HL-60 (cell line): Measurements from ENCODE around the gene USP53.
"Not testable (repeated sequence)": the region's sequence is repeated elsewhere in the genome, so short reads cannot be mapped to it uniquely, and the experiment has no call there.

Experiments used
- GABPA ChIP-seq: IDR thresholded peaks from 2 replicates; pipeline ENCODE4 v1.6.1; 2012; ENCODE audit warnings: low read depth
- POLR2AphosphoS5 ChIP-seq: IDR thresholded peaks from 2 replicates; pipeline ENCODE4 v1.6.1; 2012; ENCODE audit warnings: low read depth
- SPI1 ChIP-seq: IDR thresholded peaks from 2 replicates; pipeline ENCODE4 v1.6.1; 2012; ENCODE audit warnings: low read depth, mild to moderate bottlenecking, borderline replicate concordance
- TF ChIP-seq, protein P1 (sequence below): IDR thresholded peaks from 2 replicates; pipeline ENCODE4 v1.6.1; 2012; ENCODE audit warnings: low read depth; ENCODE audit not compliant: insufficient replicate concordance
- TF ChIP-seq, protein P2 (sequence below): IDR thresholded peaks from one replicate; pipeline ENCODE4 v1.5.1; 2011; ENCODE audit warnings: low read length, control low read depth, inconsistent platforms; ENCODE audit not compliant: insufficient read depth

DNA sequence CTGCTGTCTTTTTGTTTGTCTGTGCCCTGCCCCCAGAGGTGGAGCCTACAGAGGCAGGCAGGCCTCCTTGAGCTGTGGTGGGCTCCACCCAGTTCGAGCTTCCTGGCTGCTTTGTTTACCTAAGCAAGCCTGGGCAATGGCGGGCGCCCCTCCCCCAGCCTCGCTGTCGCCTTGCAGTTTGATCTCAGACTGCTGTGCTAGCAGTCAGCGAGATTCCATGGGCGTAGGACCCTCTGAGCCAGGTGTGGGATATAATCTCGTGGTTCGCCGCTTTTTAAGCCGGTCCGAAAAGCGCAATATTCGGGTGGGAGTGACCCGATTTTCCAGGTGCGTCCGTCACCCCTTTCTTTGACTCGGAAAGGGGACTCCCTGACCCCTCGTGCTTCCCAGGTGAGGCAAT lies 67.0 kb downstream of the USP53 start:
- TF ChIP-seq, protein P1, sequence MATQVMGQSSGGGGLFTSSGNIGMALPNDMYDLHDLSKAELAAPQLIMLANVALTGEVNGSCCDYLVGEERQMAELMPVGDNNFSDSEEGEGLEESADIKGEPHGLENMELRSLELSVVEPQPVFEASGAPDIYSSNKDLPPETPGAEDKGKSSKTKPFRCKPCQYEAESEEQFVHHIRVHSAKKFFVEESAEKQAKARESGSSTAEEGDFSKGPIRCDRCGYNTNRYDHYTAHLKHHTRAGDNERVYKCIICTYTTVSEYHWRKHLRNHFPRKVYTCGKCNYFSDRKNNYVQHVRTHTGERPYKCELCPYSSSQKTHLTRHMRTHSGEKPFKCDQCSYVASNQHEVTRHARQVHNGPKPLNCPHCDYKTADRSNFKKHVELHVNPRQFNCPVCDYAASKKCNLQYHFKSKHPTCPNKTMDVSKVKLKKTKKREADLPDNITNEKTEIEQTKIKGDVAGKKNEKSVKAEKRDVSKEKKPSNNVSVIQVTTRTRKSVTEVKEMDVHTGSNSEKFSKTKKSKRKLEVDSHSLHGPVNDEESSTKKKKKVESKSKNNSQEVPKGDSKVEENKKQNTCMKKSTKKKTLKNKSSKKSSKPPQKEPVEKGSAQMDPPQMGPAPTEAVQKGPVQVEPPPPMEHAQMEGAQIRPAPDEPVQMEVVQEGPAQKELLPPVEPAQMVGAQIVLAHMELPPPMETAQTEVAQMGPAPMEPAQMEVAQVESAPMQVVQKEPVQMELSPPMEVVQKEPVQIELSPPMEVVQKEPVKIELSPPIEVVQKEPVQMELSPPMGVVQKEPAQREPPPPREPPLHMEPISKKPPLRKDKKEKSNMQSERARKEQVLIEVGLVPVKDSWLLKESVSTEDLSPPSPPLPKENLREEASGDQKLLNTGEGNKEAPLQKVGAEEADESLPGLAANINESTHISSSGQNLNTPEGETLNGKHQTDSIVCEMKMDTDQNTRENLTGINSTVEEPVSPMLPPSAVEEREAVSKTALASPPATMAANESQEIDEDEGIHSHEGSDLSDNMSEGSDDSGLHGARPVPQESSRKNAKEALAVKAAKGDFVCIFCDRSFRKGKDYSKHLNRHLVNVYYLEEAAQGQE = not testable (repeated sequence)
- TF ChIP-seq, protein P2, sequence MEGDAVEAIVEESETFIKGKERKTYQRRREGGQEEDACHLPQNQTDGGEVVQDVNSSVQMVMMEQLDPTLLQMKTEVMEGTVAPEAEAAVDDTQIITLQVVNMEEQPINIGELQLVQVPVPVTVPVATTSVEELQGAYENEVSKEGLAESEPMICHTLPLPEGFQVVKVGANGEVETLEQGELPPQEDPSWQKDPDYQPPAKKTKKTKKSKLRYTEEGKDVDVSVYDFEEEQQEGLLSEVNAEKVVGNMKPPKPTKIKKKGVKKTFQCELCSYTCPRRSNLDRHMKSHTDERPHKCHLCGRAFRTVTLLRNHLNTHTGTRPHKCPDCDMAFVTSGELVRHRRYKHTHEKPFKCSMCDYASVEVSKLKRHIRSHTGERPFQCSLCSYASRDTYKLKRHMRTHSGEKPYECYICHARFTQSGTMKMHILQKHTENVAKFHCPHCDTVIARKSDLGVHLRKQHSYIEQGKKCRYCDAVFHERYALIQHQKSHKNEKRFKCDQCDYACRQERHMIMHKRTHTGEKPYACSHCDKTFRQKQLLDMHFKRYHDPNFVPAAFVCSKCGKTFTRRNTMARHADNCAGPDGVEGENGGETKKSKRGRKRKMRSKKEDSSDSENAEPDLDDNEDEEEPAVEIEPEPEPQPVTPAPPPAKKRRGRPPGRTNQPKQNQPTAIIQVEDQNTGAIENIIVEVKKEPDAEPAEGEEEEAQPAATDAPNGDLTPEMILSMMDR = not testable (repeated sequence)
- TF ChIP-seq POLR2AphosphoS5, GABPA, SPI1: not testable (repeated sequence)
